CD4-positive, alpha-beta T cell treated with Interleukin-15 for 4 hours (primary cell): ENCODE data around the gene SIVA1.

Experiments
- DNase-seq: peaks from one replicate; pipeline ENCODE4 v3.0.0-alpha.2; 2020; ENCODE audit warnings: low spot score

Gene SIVA1

DNA sequence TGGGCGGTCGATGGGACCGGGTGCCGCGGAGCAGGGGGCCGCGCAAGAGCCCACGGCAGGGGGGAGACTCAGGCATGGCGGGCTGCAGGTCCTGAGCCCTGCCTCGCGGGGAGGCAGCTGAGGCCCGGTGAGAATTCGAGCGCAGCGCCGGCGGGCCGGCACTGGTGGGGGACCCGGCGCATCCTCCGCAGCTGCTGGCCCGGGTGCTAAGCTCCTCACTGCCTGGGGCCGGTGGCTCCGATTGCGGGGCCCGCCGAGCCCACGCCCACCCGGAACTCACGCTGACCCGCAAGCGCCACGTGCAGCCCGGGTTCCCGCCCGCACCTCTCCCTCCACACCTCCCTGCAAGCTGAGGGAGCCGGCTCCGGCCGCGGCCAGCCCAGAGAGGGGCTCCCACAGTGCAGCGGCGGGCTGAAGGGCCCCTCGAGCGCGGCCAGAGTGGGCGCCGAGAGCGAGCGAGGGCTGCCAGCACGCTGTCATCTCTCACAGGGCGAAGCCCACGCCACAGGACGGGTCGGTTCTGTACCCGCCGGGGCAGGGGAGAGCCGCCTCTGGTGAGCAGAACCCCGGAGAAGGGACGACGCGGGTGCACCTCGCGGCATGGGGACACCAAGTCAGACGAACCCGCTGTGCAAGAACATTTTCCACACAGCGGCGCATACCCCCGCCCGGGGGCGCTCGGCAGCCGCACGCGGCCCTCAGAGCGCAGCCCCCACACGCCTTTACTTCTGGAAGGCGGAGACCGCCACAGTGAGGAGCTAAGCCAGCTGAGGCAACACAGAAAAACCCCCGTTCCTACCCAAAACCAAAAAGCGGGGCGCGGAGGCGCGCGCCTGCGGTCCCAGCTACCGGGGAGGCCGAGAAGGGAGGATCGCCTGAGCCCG, 1.2 kb upstream of the SIVA1 start:
- no peak for DNase-seq

DNA sequence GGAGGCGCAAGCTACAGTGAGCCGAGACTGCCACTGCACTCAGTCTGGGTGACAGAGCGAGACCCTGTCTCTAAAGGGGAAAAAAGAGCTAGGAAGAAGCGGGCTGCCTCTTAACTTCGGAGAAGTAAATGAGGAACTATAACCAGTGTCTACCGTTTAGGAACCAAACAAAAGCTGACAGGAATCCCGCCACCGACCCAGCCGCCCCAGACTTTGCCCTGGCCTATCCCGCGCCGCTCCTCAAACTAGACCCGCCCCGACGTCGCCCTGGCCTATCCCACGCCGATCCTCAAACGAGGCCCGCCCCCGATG, 568 bp upstream of the SIVA1 start:
- no peak for DNase-seq

DNA sequence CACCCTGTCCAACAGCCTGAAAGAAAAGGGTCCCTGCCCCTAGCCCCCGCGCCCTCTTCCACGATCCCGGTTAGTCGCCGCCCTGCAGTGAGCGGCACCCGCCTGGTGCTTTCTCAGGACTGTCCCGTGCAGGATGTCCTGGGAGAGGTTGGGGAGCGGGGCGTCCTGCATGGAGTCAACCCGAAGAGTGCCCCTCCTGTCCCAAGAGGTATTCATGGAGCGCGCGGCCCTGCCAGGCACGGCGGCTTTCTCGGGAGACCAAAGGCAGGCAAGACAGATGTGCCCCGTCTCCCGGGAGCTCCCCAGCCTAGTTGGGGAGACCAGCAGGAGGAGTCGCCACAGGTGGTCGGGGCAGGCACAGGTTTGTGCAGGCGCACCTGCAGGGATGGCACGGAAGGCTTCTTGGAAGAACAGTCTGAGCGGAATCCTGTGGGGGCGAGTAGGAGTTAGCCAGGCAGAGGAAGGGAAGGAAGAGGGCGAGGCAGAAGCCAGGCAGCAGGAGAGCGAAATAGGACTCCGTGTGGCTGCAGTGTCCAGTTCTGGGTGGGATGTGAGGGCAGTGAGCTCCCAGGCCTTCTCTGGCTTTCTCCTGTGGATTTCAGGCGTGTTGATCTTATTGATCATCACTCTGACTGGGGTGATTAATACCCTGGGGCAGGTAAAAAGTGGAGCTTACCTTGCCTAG, 723 bp downstream of the SIVA1 start:
- no peak for DNase-seq

DNA sequence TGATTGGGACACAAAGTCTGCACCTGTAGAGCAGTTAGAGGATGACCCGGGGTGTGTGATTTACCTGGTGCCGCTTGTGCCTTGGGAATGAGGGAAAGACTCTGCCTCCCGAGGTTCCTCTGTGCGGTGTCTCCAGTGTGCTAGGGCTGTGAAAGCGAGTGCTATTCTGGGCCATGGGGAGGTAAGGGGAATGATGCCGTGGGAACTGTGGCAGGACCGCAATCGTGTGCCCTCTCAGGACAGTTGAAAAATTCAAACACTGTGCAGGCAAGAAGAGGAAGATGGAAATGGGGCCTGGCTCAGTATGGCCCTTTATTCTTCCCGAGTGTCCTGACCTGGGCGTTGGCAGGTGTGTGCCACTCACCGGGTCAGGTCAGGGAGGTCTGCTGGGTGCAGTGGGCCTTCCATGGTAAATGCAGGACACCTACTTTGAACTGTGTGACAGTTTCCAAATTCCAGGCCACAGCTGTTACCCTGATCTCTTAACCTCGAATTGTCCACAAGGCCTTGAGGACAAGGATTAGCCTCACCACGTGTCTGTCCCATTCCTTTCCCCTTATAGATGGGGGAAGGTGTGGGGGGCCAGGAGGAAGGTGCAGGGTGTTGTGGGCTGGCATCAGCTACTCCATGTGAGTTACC, 1.4 kb downstream of the SIVA1 start:
- DNase-seq = no peak

DNA sequence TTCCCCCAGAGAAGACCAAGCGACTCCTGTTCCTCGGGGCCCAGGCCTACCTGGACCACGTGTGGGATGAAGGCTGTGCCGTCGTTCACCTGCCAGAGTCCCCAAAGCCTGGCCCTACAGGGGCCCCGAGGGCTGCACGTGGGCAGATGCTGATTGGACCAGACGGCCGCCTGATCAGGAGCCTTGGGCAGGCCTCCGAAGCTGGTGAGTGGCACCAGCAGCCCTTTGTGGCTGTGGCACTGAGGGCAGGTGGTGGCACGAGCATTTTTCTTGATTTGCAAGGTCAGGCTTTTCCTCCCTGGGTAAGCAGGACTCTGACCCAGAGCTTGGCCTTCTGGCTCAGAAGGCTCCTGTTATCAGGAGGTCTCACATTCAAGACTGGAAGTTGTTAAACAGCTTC, 2.7 kb downstream of the SIVA1 start:
- DNase-seq = no peak

DNA sequence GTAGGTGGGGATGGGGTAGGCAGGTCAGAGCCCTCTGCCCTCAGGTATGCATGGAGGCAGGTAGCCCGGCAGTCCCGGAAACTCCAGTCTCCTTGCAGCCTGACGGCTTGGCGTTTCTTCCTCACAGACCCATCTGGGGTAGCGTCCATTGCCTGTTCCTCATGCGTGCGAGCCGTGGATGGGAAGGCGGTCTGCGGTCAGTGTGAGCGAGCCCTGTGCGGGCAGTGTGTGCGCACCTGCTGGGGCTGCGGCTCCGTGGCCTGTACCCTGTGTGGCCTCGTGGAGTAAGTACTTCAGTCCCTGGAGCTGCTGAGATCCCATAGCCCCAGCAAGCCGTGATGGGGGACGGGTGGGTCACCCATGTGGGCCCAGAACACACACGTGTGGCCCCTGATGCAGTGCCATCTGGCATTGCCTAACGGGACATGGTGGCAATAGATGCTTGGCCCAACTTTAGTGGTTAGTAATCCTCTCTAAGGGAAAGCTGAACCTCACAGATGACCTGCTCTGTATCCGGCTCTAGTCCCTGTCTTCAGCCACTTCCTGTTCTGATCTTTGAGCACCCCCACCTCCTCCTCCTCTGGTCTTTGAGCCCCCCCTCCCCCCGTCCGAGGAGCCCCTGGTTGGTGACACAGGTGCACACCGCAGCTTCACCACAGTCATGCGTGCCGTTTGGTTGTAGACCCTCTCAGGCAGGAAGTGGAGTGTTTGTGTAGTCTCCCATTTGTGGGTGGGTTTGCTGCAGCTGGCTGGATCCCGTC, 3.7 kb downstream of the SIVA1 start:
- no peak for DNase-seq

DNA sequence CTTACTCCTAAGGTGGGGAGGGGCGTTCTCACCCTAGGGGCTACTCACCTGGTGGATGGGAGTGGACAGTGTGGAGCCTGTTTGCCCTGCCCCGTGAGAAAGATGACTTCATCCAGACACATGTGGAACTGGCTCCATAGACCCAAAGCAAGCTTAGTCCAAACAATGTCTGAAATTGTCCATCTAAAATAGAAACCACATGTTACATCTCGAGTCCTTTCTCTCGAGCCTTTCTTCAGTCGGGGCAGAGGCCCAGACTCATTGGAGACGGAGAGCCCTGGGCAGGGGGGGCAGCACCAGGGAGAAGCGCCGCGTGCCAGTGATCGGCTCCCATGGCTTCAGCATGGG, 4.3 kb downstream of the SIVA1 start:
- DNase-seq = no peak

DNA sequence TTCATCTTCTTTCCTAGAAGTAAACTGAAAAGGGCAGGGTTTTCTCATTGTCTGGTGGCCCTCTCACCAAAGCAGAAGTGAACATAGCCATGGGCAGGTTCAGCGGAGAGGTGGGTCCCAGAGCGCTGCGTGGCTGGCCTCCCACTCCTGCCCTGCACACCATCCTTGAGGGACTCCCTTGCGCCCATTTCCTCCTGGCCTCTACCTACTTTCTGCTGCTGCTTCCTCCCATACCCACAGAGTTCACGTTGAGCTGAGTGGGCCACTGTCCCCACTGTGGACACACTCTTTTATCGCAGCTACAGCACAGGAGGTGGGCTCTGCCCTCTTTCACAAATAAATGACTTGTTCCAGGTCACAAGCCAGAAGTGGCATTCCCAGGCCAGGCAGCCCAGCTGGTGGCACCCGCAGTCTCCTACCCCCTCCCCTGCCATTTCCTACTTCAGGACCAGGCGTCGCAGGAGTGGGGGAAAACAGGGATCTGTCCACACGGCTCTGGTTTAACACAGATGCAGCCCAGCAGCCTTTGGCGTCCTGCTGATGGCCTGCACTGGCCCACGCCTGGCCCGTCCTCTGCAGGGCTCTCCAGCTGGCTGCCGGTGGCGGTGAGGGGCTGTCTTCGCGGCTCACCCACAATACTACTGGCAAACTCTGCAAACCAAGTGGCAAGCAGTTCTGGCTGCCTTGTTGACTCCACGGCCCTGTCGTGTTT, 4.9 kb downstream of the SIVA1 start:
- no peak for DNase-seq

DNA sequence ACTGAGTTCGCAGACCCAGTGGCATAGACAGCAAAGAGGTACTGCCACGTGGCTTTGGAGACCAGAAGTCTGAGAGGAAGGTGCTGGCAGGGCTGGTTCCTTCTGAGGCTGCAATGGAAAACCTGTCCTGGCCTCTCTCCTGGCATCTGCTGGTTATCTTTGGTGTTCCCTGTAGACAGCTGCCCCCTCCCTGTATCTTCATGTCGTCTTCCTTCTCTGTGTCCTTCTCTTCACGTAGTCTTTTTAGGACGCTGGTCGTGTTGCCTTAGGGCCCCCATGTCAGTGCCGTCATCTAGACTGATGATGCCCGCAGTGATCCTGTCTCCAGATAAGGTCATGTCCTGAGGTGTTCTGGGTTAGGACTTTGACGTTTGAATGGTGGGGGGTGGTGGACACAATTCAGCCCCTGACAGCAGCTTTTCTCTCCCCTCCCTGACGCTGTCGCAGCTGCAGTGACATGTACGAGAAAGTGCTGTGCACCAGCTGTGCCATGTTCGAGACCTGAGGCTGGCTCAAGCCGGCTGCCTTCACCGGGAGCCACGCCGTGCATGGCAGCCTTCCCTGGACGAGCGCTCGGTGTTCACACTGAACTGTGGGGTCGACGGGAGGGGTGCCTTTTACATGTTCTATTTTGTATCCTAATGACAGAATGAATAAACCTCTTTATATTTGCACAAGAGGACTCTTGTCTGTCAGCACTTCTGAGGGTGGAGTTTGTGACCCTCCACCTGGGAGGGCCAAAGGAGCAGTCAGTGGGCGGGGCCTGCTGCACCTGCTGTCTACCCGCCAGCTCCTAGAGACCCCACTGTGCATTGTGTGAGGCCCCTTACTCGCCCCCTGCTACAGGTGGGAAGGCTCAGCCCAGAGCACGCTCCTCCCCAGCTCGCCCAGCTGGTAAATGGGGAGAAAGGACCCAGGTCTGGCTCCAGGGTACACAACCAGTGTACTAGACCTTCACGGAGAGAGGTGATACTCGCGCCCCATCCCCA, 6.3 kb downstream of the SIVA1 start:
- no peak for DNase-seq

DNA sequence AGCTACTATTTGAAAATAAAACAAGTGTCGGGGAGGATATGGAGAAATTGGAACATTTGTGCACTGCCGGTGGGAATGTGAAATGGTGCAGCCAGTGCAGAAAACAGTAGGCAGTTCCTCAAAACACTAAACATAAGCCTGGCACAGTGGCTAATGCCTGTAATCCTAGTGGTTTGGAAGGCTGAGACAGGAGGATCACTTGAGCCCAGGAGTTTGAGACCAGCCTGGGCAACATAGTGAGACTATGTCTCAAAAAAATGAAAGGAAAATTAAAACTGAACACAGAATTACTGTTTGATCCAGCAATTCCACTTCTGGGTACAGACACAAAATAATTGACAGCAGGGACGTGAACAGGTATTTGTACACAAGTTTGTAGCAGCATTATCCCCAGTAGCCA, 12.6 kb downstream of the SIVA1 start:
- DNase-seq = no peak

DNA sequence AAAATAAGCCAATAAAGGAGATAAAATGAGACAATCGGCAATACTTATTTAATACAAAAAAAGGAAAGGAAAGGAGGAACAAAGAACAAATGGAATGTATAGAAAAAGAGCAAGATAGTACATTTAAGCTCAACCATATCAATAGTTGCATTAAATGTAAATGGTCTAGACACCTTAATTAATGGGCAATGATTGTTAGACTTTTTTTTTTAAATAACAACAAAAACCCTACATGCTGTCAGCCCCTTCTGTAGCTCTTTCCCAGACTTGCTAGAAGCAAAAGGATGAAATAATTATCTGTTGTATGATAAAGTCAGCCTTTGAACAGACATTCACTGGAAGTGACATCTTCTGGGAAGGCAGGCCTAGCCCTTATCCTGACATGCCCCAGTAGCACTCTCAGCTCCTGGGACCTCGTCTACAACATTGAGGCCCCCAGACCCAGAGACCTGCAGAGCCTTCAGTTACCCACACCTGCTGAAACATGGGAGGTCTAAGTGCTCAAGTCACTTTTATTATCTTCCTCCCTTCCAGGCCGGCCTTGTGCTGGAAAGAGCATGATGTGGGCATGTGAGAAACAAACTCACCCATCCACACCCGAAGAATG, 13.4 kb downstream of the SIVA1 start:
- DNase-seq = no peak

DNA sequence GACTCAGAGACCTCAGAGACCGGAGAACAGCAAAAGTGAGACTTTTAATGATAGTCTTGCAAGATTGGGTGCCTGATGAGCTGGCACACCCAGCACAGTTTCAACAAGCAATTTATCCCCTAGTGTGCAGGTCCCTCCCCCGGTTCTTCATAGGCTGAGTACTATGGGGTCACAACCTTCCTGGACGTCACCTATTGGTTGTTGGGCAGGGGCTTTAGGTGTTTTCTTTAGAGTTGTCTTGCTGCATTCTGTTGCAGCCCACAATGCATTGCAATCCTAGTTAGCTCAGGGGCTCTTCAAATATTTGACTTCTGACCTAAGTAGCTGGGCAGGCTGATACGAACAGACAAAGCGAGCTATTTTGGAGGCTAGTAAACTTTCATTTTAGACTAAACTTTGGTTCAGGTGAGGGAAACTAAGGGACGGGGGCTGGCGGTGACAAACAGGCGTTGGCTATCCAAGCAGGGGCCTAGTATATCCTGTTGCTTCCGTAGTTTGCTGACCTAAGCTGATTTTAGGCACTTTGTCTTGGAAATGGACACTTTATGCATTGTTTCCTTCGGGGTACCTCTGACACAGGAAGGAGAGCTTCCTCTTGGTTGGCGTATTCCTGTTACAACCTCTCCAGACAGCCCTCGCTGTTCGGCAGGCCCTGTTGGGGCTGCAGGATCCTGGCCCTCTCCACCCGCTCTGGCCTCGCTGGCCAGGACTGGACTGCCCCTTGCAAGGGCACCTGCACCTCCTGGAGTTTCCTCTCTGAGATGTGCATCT, 14.1 kb downstream of the SIVA1 start:
- no peak for DNase-seq

DNA sequence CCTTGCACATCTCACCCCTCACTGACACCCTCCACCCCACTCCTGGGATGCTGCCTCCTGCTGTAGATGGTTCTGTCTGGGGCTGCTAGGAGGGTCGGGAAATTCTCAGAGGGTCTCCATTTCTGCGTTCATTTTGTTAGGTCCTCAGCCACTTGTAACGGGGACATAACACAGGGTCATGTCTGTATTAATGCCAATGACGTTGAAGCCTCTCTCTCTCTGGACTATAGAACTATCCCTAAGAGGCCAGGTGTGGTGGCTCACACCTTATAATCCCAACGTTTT, 14.6 kb downstream of the SIVA1 start:
- no peak for DNase-seq

DNA sequence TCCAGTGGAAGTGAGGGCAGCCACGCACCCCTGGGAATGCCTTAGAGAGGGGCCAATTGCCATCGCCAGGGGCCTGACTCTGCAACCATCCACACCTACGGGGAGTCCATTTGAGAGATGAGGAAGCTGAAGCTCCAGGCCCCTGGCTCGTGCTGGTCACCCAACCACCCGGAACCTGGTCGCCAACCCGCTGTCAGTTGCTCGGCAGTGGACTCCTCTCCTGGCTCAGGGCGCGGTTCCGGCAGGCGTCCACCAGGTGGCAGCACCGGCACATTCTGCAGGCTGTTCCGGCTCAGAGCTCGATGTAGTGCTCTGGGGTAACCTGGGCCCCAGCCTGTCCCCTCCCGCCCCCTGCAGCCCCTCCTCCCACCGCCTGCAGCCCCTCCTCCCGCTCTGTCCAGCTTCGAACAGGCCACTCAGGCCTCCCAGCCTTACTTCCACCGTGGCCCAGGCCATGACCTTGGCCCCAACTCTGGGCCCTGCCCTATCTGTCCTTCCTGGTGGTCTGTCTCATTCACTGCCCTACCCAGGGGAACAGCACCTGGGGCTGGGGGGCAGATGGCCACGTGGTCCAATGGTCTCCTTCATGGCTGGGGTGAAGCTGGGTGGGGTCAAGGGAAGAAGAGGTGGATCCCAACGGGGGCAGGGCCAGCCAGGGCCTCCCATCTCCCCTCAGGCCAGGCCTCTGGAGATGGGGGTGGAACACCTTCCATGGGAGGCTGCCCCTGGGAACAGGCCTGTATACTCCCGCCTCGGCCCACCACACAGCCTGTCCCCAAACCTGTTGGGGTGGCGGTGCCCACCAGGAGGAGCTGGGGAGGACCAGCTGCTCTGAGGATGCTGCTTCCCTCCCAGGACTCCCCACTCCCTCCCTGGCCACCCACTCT, 15.7 kb downstream of the SIVA1 start:
- peak; percentile 92 for DNase-seq

DNA sequence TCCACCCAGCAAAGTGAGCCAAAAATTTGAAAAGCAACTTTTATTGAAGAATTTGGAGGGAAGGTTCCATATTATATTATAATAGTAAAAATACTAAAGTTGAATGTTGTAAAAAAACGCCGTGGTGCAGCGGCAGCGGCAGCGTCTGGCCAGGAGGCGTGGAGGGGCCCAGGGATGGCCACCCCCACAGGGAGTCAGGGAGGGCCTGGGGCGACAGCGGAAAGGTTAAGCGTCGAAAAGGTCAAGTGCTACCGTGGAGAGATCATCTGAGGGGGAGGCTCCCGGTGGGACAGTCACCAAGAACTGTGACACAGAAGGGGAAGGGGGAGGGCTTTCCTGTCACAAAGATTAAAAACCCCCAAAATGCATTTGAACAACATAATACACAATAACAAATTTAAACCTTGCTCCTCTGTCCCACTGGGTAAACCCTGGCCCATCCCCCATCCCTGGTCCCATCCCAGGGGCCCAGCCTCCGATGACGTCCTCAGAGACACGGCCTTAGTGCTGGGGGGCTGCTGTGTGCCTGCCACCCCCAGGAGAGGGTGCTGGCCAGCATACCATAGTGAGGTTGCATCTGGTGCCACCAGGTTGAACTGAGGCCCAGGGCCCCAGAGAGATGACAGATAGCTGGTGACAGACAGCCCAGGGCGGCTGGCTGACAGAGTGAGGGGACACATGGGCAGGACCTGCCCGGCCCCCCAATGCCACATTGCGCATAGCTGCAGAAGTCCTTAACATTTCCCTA, 16.6 kb downstream of the SIVA1 start:
- no peak for DNase-seq

DNA sequence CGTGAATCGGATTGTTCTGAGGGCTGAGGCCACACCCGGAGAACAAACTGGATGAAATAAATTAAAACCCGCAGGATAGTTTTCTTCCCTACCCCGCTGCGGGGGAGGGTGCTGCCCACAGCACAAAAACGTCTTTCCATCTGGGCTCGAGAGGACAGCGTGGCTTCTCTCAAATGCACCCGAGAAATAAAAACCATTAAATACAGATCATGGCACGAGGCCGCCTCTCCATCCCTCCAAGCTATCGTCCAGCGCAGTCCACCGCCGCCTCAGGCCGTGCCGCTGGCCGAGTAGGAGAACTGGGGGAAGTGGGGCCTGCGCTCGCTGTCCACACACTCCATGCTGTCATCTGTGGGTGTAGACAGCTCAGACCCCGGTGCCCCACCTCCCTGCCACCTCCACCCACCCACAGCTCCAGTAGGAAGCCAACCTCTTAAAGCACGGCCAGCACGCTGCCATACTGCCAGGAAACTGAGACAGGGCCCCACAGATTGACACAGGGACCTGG, 17.2 kb downstream of the SIVA1 start:
- no peak for DNase-seq

DNA sequence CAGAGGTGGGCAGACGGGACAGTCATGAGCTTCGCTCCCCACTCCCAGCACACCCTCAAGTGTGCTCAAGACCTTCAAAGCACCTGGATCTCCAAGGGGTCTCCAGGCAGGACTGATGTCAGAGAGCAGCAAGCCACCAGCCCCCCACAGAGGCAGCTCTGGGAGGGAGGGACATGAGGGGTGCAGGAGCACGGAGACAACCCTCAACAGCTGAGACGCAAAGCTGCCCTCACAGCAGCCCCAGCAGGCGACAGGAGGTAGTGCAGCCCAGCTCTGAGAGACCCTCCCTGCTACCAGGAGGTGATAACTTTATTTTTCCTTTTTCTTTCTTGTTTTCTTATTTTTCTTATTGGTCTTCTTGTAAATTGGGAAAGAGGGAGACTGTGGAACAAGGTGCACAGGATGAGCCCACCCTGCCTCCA, 17.9 kb downstream of the SIVA1 start:
- DNase-seq = peak; percentile 10

DNA sequence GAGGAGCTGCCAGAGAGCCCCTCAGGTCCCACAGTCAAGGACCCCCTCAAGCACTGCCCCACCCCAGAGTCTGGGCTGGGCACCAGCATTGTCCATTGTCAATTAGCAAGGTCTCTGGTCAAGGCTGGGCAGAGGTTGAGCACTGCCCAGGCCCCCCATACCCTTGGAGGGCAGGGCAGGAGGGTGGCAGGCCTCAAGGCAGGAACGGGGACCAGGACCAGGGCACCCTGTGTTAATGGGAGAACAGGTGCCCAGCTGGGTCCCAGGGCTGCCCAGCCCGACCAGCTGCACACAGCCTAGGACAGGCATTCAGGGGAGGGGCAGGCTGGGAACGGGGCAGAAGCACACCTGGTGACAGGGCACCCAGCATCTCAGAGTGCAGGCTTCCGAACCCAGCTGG, 18.4 kb downstream of the SIVA1 start:
- DNase-seq = no peak
